WERI-Rb-1 (cell line): ENCODE measurements around the gene ATG4C.
A peak's percentile ranks its signal among the peaks of the same experiment; 100 is the strongest.

Experiments
- DNase-seq: peaks from one replicate; pipeline ENCODE4 v3.0.0-alpha.2; 2020
- H3K27ac ChIP-seq: fragments of 250-450 bp; sonication (Bioruptor Pico); 2 replicates; pipeline ENCODE4 v1.5.1; 2020; ENCODE audit warnings: mild to moderate bottlenecking, moderate library complexity
- H3K27me3 ChIP-seq: fragments of 250-450 bp; sonication (Bioruptor Pico); 2 replicates; pipeline ENCODE4 v1.5.1; 2021; ENCODE audit warnings: mild to moderate bottlenecking, low read depth, moderate library complexity; ENCODE audit not compliant: insufficient read depth, severe bottlenecking
- H3K36me3 ChIP-seq: fragments of 250-450 bp; sonication (Bioruptor Pico); 2 replicates; pipeline ENCODE4 v1.5.1; 2020; ENCODE audit warnings: mild to moderate bottlenecking, moderate library complexity
- H3K4me3 ChIP-seq: 2 replicates; pipeline ENCODE4 v1.5.1; 2011; ENCODE audit warnings: low read depth, mild to moderate bottlenecking, control low read depth, low read length
- H3K9me3 ChIP-seq: fragments of 250-450 bp; sonication (Bioruptor Pico); 2 replicates; pipeline ENCODE4 v1.5.1; 2021; ENCODE audit warnings: mild to moderate bottlenecking, moderate library complexity; ENCODE audit not compliant: severe bottlenecking
- CTCF ChIP-seq: IDR thresholded peaks from 2 replicates; pipeline ENCODE4 v1.5.1; 2011; ENCODE audit warnings: low read depth, mild to moderate bottlenecking, control low read depth, inconsistent platforms, low read length

ATG4C gene

GRCh38 chr1:62877579-62877978 is 93.6 kb downstream of the ATG4C start:
- H3K27me3 ChIP-seq: no peaks in the 10 kb centered on the region
- H3K36me3 ChIP-seq: no peaks in the 10 kb centered on the region
- H3K4me3 ChIP-seq: no peak overlapping the region
- no peak overlapping the region for H3K27ac ChIP-seq
- no peak for TF ChIP-seq CTCF
- DNase-seq: no peak
- peaks cover 3% of the 10 kb centered on the region for H3K9me3 ChIP-seq

- DNase-seq: no peak
- no peaks in the 10 kb centered on the region for H3K36me3 ChIP-seq
- H3K27ac ChIP-seq: no peak overlapping the region
- H3K9me3 ChIP-seq: peaks cover 3% of the 10 kb centered on the region
- H3K27me3 ChIP-seq: no peaks in the 10 kb centered on the region
- no peak overlapping the region for H3K4me3 ChIP-seq
- TF ChIP-seq CTCF: no peak
Observed at GRCh38 chr1:62879962-62880361, 96.0 kb downstream of the ATG4C start.

GRCh38 chr1:62882201-62883104 is 98.5 kb downstream of the ATG4C start:
- no peaks in the 10 kb centered on the region for H3K27me3 ChIP-seq
- H3K9me3 ChIP-seq: peaks cover 3% of the 10 kb centered on the region
- peak; percentile 31 for DNase-seq
- H3K4me3 ChIP-seq: no peak overlapping the region
- H3K36me3 ChIP-seq: no peaks in the 10 kb centered on the region
- peak overlapping the region; percentile 11; the same call in 1 of the 2 replicates for H3K27ac ChIP-seq
- no peak for TF ChIP-seq CTCF

- no peaks in the 10 kb centered on the region for H3K36me3 ChIP-seq
- no peaks in the 10 kb centered on the region for H3K27me3 ChIP-seq
- DNase-seq: no peak
- peaks cover 3% of the 10 kb centered on the region for H3K9me3 ChIP-seq
- no peak for TF ChIP-seq CTCF
- no peak overlapping the region for H3K4me3 ChIP-seq
- H3K27ac ChIP-seq: no peak overlapping the region
Observed at GRCh38 chr1:62884156-62884740, 100.3 kb downstream of the ATG4C start.

- no peak overlapping the region for H3K27ac ChIP-seq
- H3K36me3 ChIP-seq: no peaks in the 10 kb centered on the region
- no peak for DNase-seq
Observed at GRCh38 chr1:62887799-62888507, 104.0 kb downstream of the ATG4C start.

More at GRCh38 chr1:62887799-62888507, 104.0 kb downstream of the ATG4C start:
- Histone ChIP-seq H3K27me3 (no peaks in the 10 kb centered on the region), H3K4me3 (no peak overlapping the region), H3K9me3 (no peaks in the 10 kb centered on the region)
- no peak for TF ChIP-seq CTCF
